ENCODE results near the gene NANOGP8.
"Not testable (repeated sequence)": the region's sequence is repeated elsewhere in the genome, so short reads cannot be mapped to it uniquely, and the experiment has no call there.

Gene NANOGP8

GRCh38 chr15:35107561-35107960 lies 22.5 kb upstream of the NANOGP8 start:
- no peak for ATAC-seq
- Mint-ChIP-seq H3K9me3 (no peaks in the 10 kb centered on the region), H3K36me3 (no peaks in the 10 kb centered on the region), H3K4me1 (no peaks in the 10 kb centered on the region), H3K27ac (no peak overlapping the region), H3K27me3 (no peaks in the 10 kb centered on the region), H3K4me3 (no peak overlapping the region)

- no peak overlapping the region for H3K27ac Mint-ChIP-seq
- ATAC-seq: no peak
- H3K4me3 Mint-ChIP-seq: no peak overlapping the region
- H3K36me3 Mint-ChIP-seq: no peaks in the 10 kb centered on the region
- no peaks in the 10 kb centered on the region for H3K27me3 Mint-ChIP-seq
- no peaks in the 10 kb centered on the region for H3K9me3 Mint-ChIP-seq
- no peaks in the 10 kb centered on the region for H3K4me1 Mint-ChIP-seq
Measured at GRCh38 chr15:35107122-35107521, 22.0 kb upstream of the NANOGP8 start.

- no peak for ATAC-seq
- H3K36me3 Mint-ChIP-seq: no peaks in the 10 kb centered on the region
- no peaks in the 10 kb centered on the region for H3K27me3 Mint-ChIP-seq
- H3K9me3 Mint-ChIP-seq: no peaks in the 10 kb centered on the region
- no peak overlapping the region for H3K27ac Mint-ChIP-seq
- no peak overlapping the region for H3K4me3 Mint-ChIP-seq
- no peaks in the 10 kb centered on the region for H3K4me1 Mint-ChIP-seq
Measured at GRCh38 chr15:35104526-35105147, 19.5 kb upstream of the NANOGP8 start.

- ATAC-seq: no peak
- H3K4me1 Mint-ChIP-seq: no peaks in the 10 kb centered on the region
- no peaks in the 10 kb centered on the region for H3K36me3 Mint-ChIP-seq
- H3K9me3 Mint-ChIP-seq: no peaks in the 10 kb centered on the region
- no peak overlapping the region for H3K27ac Mint-ChIP-seq
- no peaks in the 10 kb centered on the region for H3K27me3 Mint-ChIP-seq
- no peak overlapping the region for H3K4me3 Mint-ChIP-seq
Measured at GRCh38 chr15:35102186-35102585, 17.1 kb upstream of the NANOGP8 start.

- H3K9me3 Mint-ChIP-seq: no peaks in the 10 kb centered on the region
- H3K27ac Mint-ChIP-seq: no peak overlapping the region
- no peaks in the 10 kb centered on the region for H3K4me1 Mint-ChIP-seq
- H3K36me3 Mint-ChIP-seq: no peaks in the 10 kb centered on the region
- H3K27me3 Mint-ChIP-seq: no peaks in the 10 kb centered on the region
- ATAC-seq: no peak
- H3K4me3 Mint-ChIP-seq: no peak overlapping the region
Measured at GRCh38 chr15:35101335-35101734, 16.2 kb upstream of the NANOGP8 start.

- no peak for ATAC-seq
- H3K4me3 Mint-ChIP-seq: no peak overlapping the region
- H3K27me3 Mint-ChIP-seq: no peaks in the 10 kb centered on the region
- H3K36me3 Mint-ChIP-seq: no peaks in the 10 kb centered on the region
- H3K9me3 Mint-ChIP-seq: no peaks in the 10 kb centered on the region
- H3K27ac Mint-ChIP-seq: no peak overlapping the region
- no peaks in the 10 kb centered on the region for H3K4me1 Mint-ChIP-seq
Measured at GRCh38 chr15:35098737-35099136, 13.6 kb upstream of the NANOGP8 start.

GRCh38 chr15:35095941-35096340 lies 10.8 kb upstream of the NANOGP8 start:
- no peaks in the 10 kb centered on the region for H3K4me1 Mint-ChIP-seq
- no peak overlapping the region for H3K27ac Mint-ChIP-seq
- ATAC-seq: no peak
- peaks cover 5% of the 10 kb centered on the region for H3K9me3 Mint-ChIP-seq
- H3K4me3 Mint-ChIP-seq: no peak overlapping the region
- peaks cover 8% of the 10 kb centered on the region for H3K36me3 Mint-ChIP-seq
- no peaks in the 10 kb centered on the region for H3K27me3 Mint-ChIP-seq

GRCh38 chr15:35092846-35093245 lies 7.8 kb upstream of the NANOGP8 start:
- no peak overlapping the region for H3K4me3 Mint-ChIP-seq
- no peak overlapping the region for H3K27ac Mint-ChIP-seq
- peaks cover 5% of the 10 kb centered on the region for H3K9me3 Mint-ChIP-seq
- H3K4me1 Mint-ChIP-seq: no peaks in the 10 kb centered on the region
- peaks cover 8% of the 10 kb centered on the region for H3K36me3 Mint-ChIP-seq
- no peaks in the 10 kb centered on the region for H3K27me3 Mint-ChIP-seq
- no peak for ATAC-seq

- Mint-ChIP-seq H3K27me3 (no peaks in the 10 kb centered on the region), H3K4me3 (no peak overlapping the region), H3K9me3 (peaks cover 5% of the 10 kb centered on the region), H3K27ac (no peak overlapping the region), H3K4me1 (no peaks in the 10 kb centered on the region), H3K36me3 (peaks cover 8% of the 10 kb centered on the region)
- no peak for ATAC-seq
Measured at GRCh38 chr15:35092311-35092710, 7.2 kb upstream of the NANOGP8 start.

GRCh38 chr15:35090104-35090807 lies 5.2 kb upstream of the NANOGP8 start:
- Mint-ChIP-seq H3K4me1 (no peaks in the 10 kb centered on the region), H3K4me3 (no peak overlapping the region), H3K27me3 (no peaks in the 10 kb centered on the region), H3K9me3 (peaks cover 5% of the 10 kb centered on the region), H3K36me3 (peaks cover 8% of the 10 kb centered on the region), H3K27ac (no peak overlapping the region)
- ATAC-seq: no peak

- no peak for ATAC-seq
- no peak overlapping the region for H3K27ac Mint-ChIP-seq
- H3K4me1 Mint-ChIP-seq: no peaks in the 10 kb centered on the region
- no peak overlapping the region for H3K4me3 Mint-ChIP-seq
- no peaks in the 10 kb centered on the region for H3K27me3 Mint-ChIP-seq
- peaks cover 8% of the 10 kb centered on the region for H3K36me3 Mint-ChIP-seq
- H3K9me3 Mint-ChIP-seq: peaks cover 5% of the 10 kb centered on the region
Measured at GRCh38 chr15:35089551-35089950, 4.5 kb upstream of the NANOGP8 start.

GRCh38 chr15:35088329-35088728 lies 3.2 kb upstream of the NANOGP8 start:
- ATAC-seq: no peak
- H3K27me3 Mint-ChIP-seq: no peaks in the 10 kb centered on the region
- H3K36me3 Mint-ChIP-seq: peaks cover 8% of the 10 kb centered on the region
- no peak overlapping the region for H3K27ac Mint-ChIP-seq
- H3K9me3 Mint-ChIP-seq: peaks cover 5% of the 10 kb centered on the region
- no peaks in the 10 kb centered on the region for H3K4me1 Mint-ChIP-seq
- no peak overlapping the region for H3K4me3 Mint-ChIP-seq

- H3K36me3 Mint-ChIP-seq: peaks cover 6% of the 10 kb centered on the region
- no peak overlapping the region for H3K27ac Mint-ChIP-seq
- H3K9me3 Mint-ChIP-seq: peaks cover 4% of the 10 kb centered on the region
- no peaks in the 10 kb centered on the region for H3K27me3 Mint-ChIP-seq
- no peak for ATAC-seq
- no peak overlapping the region for H3K4me3 Mint-ChIP-seq
- no peaks in the 10 kb centered on the region for H3K4me1 Mint-ChIP-seq
Measured at GRCh38 chr15:35087759-35088158, 2.7 kb upstream of the NANOGP8 start.

- H3K4me1 Mint-ChIP-seq: not testable (repeated sequence)
Measured at GRCh38 chr15:35082371-35083348, 2.4 kb downstream of the NANOGP8 start.

GRCh38 chr15:35081626-35082365 lies 3.3 kb downstream of the NANOGP8 start:
- not testable (repeated sequence) for H3K4me3 Mint-ChIP-seq, ATAC-seq, H3K27ac Mint-ChIP-seq, H3K36me3 Mint-ChIP-seq, H3K9me3 Mint-ChIP-seq, H3K4me1 Mint-ChIP-seq, H3K27me3 Mint-ChIP-seq

More at GRCh38 chr15:35082371-35083348, 2.4 kb downstream of the NANOGP8 start:
- not testable (repeated sequence) for H3K4me3 Mint-ChIP-seq, H3K9me3 Mint-ChIP-seq, ATAC-seq, H3K27ac Mint-ChIP-seq, H3K27me3 Mint-ChIP-seq, H3K36me3 Mint-ChIP-seq
